ENCODE data around the gene GJD2.

The GJD2 gene

GRCh38 chr15:34754674-34755418 lies at the start of gene GJD2:
Gene GJD2, minus strand, starts transcription at chr15:34754998. Its CDS starts 510 bp downstream, at chr15:34754488.
- no peak within 1 kb of the TSS for H3K4me3 ChIP-seq (ENCODE audit: low read depth, low read length)
- no peak for TF ChIP-seq CTCF (conservative IDR thresholded peaks at IDR 0.05; ENCODE audit: low read depth, low read length)
- DNase-seq (ENCODE audit: low read depth), result no peak

- no peak for TF ChIP-seq CTCF (conservative IDR thresholded peaks at IDR 0.05; ENCODE audit: low read depth, low read length)
- H3K4me3 ChIP-seq (ENCODE audit: low read depth, low read length), result no peak overlapping the region
- DNase-seq (ENCODE audit: low read depth), result no peak
These were observed 49.3 kb upstream of the GJD2 start for GRCh38 chr15:34804113-34804512.

GRCh38 chr15:34802803-34803750 lies 48.3 kb upstream of the GJD2 start:
- no peak for DNase-seq (ENCODE audit: low read depth)
- no peak for TF ChIP-seq CTCF (conservative IDR thresholded peaks at IDR 0.05; ENCODE audit: low read depth, low read length)
- H3K4me3 ChIP-seq (ENCODE audit: low read depth, low read length), result no peak overlapping the region

GRCh38 chr15:34802371-34802770 lies 47.6 kb upstream of the GJD2 start:
- no peak for TF ChIP-seq CTCF (conservative IDR thresholded peaks at IDR 0.05; ENCODE audit: low read depth, low read length)
- H3K4me3 ChIP-seq (ENCODE audit: low read depth, low read length), result no peak overlapping the region
- DNase-seq (ENCODE audit: low read depth), result no peak

- H3K4me3 ChIP-seq (ENCODE audit: low read depth, low read length), result no peak overlapping the region
- DNase-seq (ENCODE audit: low read depth), result no peak
- TF ChIP-seq CTCF (conservative IDR thresholded peaks at IDR 0.05; ENCODE audit: low read depth, low read length), result no peak
These were observed 44.6 kb upstream of the GJD2 start for GRCh38 chr15:34799149-34800101.

GRCh38 chr15:34796847-34797435 lies 42.1 kb upstream of the GJD2 start:
- no peak overlapping the region for H3K4me3 ChIP-seq (ENCODE audit: low read depth, low read length)
- peak; percentile 14 for DNase-seq (ENCODE audit: low read depth)
- TF ChIP-seq CTCF (conservative IDR thresholded peaks at IDR 0.05; ENCODE audit: low read depth, low read length), result no peak
